LNCaP clone FGC (cell line): ENCODE results near the gene TBL1XR1.
"Not testable (repeated sequence)": the region's sequence is repeated elsewhere in the genome, so short reads cannot be mapped to it uniquely, and the experiment has no call there.

Experiments
- DNase-seq: peaks from one replicate; pipeline ENCODE4 v3.0.0-alpha.2; 2011; ENCODE audit warnings: low read depth
- H3K4me3 ChIP-seq: 2 replicates; pipeline ENCODE4 v1.5.1; 2011; ENCODE audit warnings: mild to moderate bottlenecking, low read depth, low read length, control low read depth
- TF ChIP-seq, protein P1 (sequence below): IDR thresholded peaks from 2 replicates; pipeline ENCODE4 v1.5.1; 2012; ENCODE audit warnings: mild to moderate bottlenecking; ENCODE audit not compliant: control insufficient read depth, insufficient read depth; ENCODE audit errors: extremely low read depth

The TBL1XR1 gene

GRCh38 chr3:177141899-177142646 lies 55.2 kb downstream of the TBL1XR1 start:
- TF ChIP-seq, protein P1, sequence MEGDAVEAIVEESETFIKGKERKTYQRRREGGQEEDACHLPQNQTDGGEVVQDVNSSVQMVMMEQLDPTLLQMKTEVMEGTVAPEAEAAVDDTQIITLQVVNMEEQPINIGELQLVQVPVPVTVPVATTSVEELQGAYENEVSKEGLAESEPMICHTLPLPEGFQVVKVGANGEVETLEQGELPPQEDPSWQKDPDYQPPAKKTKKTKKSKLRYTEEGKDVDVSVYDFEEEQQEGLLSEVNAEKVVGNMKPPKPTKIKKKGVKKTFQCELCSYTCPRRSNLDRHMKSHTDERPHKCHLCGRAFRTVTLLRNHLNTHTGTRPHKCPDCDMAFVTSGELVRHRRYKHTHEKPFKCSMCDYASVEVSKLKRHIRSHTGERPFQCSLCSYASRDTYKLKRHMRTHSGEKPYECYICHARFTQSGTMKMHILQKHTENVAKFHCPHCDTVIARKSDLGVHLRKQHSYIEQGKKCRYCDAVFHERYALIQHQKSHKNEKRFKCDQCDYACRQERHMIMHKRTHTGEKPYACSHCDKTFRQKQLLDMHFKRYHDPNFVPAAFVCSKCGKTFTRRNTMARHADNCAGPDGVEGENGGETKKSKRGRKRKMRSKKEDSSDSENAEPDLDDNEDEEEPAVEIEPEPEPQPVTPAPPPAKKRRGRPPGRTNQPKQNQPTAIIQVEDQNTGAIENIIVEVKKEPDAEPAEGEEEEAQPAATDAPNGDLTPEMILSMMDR: no peak
- no peak overlapping the region for H3K4me3 ChIP-seq
- no peak for DNase-seq

DNA sequence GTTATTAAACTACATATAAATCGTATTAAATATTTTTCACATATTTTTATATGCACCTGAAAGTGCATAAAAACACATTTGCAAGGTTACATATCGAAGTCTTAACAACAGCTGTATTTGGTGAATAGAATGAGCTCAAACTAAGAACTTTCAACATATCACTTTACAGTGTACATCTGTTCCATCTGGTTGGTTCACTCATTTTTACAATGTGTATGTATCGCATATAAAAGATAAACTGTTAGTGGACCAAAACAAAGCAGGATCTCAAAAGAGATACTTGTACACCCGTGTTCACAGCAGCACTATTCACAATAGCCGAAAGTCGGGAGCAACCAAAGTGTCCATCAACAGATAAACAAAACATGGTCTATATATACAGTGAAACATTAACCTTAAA lies 55.8 kb downstream of the TBL1XR1 start:
- DNase-seq: peak; percentile 60
- TF ChIP-seq, protein P1: no peak

DNA sequence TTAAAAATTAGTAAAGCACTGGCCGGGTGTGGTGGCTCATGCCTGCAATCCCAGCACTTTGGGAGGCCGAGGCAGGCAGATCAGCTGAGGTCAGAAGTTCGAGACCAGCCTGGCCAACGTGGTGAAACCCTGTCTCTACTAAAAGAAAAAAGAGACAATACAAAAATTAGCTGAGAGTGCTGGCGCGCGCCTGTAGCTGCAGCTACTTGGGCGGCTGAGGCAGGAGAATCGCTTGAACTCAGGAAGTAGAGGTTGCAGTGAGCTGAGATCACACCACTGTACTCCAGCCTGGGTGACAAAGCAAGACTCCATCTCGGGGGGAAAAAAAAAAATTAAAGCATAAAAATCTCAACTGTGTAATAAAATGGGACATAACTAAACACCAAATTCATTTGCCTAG lies 58.1 kb downstream of the TBL1XR1 start:
- DNase-seq, H3K4me3 ChIP-seq: not testable (repeated sequence)

More for the DNA sequence above, 55.8 kb downstream of the TBL1XR1 start:
- no peak overlapping the region for H3K4me3 ChIP-seq

- H3K4me3 ChIP-seq: no peak overlapping the region
- DNase-seq: no peak
- TF ChIP-seq, protein P1: no peak
Measured at GRCh38 chr3:177137774-177138705, 59.2 kb downstream of the TBL1XR1 start.

DNA sequence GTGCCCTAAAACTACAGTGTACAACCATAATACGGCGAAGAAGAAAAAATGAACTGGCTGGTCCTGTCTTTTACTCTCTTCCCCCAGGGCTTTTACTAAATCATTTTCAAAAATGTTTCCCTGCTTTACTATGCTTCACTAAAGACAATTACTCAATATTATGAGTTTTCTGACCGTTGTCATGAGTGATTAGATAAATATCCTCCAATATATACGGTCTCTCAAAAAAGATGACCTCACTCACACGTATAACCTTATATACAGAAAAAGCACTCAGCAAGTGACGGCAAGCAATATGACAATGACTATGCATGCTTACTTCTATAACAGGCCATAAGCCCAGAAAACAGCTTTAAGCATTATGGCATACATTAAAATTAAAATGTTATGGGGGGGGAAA lies 60.5 kb downstream of the TBL1XR1 start:
- no peak for DNase-seq
- TF ChIP-seq, protein P1: no peak
- no peak overlapping the region for H3K4me3 ChIP-seq

- H3K4me3 ChIP-seq: no peak overlapping the region
- TF ChIP-seq, protein P1: no peak
- no peak for DNase-seq
Measured at GRCh38 chr3:177135841-177136492, 61.3 kb downstream of the TBL1XR1 start.

GRCh38 chr3:177134816-177135210 lies 62.5 kb downstream of the TBL1XR1 start:
- TF ChIP-seq, protein P1: no peak
- DNase-seq: no peak
- no peak overlapping the region for H3K4me3 ChIP-seq
